ENCODE data around the gene MFSD1. TPM values are rescaled to one million over a fixed set of nuclear protein-coding genes. Genes with fewer than 3 reads are reported as not detected.

Gene MFSD1
- total RNA-seq, 1 donor, result 142 TPM

GRCh38 chr3:158765518-158766205 lies 36.2 kb upstream of the MFSD1 start:
- no peak overlapping the region for H3K4me3 ChIP-seq (ENCODE audit: low read depth, low read length)
- DNase-seq (ENCODE audit: low read depth), result no peak
- no peak for TF ChIP-seq CTCF (IDR thresholded peaks at IDR 0.05; ENCODE audit: insufficient read depth, low read depth, low read length)

- TF ChIP-seq CTCF (IDR thresholded peaks at IDR 0.05; ENCODE audit: insufficient read depth, low read depth, low read length), result no peak
- H3K4me3 ChIP-seq (ENCODE audit: low read depth, low read length), result no peak overlapping the region
- DNase-seq (ENCODE audit: low read depth), result no peak
Observed at GRCh38 chr3:158766364-158766763, 35.5 kb upstream of the MFSD1 start.

- H3K4me3 ChIP-seq (ENCODE audit: low read depth, low read length), result no peak overlapping the region
- DNase-seq (ENCODE audit: low read depth), result peak; percentile 63
- TF ChIP-seq CTCF (IDR thresholded peaks at IDR 0.05; ENCODE audit: insufficient read depth, low read depth, low read length), result no peak
Observed at GRCh38 chr3:158768361-158768787, 33.5 kb upstream of the MFSD1 start.

- peak overlapping the region; percentile 12 for H3K4me3 ChIP-seq (ENCODE audit: low read depth, low read length)
- DNase-seq (ENCODE audit: low read depth), result peak; percentile 97
- no peak for TF ChIP-seq CTCF (IDR thresholded peaks at IDR 0.05; ENCODE audit: insufficient read depth, low read depth, low read length)
Observed at GRCh38 chr3:158768881-158769543, 32.8 kb upstream of the MFSD1 start.

- DNase-seq (ENCODE audit: low read depth), result no peak
- H3K4me3 ChIP-seq (ENCODE audit: low read depth, low read length), result no peak overlapping the region
- TF ChIP-seq CTCF (IDR thresholded peaks at IDR 0.05; ENCODE audit: insufficient read depth, low read depth, low read length), result no peak
Observed at GRCh38 chr3:158769549-158769948, 32.3 kb upstream of the MFSD1 start.

GRCh38 chr3:158769952-158770740 lies 31.7 kb upstream of the MFSD1 start:
- peak; percentile 84 for DNase-seq (ENCODE audit: low read depth)
- TF ChIP-seq CTCF (IDR thresholded peaks at IDR 0.05; ENCODE audit: insufficient read depth, low read depth, low read length), result no peak
- H3K4me3 ChIP-seq (ENCODE audit: low read depth, low read length), result no peak overlapping the region
